GM19438 (cell line): ENCODE data around the gene ATG4B.

Experiments used
- ATAC-seq: cut with Tn5 transposase; IDR thresholded peaks from one replicate; pipeline ENCODE4 v1.9.1; 2021; ENCODE audit warnings: low read depth; ENCODE audit not compliant: unreplicated experiment

Gene ATG4B

GRCh38 chr2:241637795-241638660 lies 535 bp downstream of the ATG4B start:
- peak; percentile 15 for ATAC-seq

GRCh38 chr2:241638940-241639339 lies 1.4 kb downstream of the ATG4B start:
- ATAC-seq = no peak

- no peak for ATAC-seq
Observed at GRCh38 chr2:241639385-241639784, 1.9 kb downstream of the ATG4B start.

GRCh38 chr2:241640165-241640795 lies 2.8 kb downstream of the ATG4B start:
- no peak for ATAC-seq

GRCh38 chr2:241641631-241642030 lies 4.1 kb downstream of the ATG4B start:
- ATAC-seq = no peak

- no peak for ATAC-seq
Observed at GRCh38 chr2:241645056-241645914, 7.8 kb downstream of the ATG4B start.

GRCh38 chr2:241645915-241646645 lies 8.6 kb downstream of the ATG4B start:
- ATAC-seq = no peak

- ATAC-seq = no peak
Observed at GRCh38 chr2:241648453-241648852, 11.0 kb downstream of the ATG4B start.

- no peak for ATAC-seq
Observed at GRCh38 chr2:241649404-241649803, 11.9 kb downstream of the ATG4B start.

- no peak for ATAC-seq
Observed at GRCh38 chr2:241649927-241650326, 12.4 kb downstream of the ATG4B start.

GRCh38 chr2:241652142-241652541 lies 14.6 kb downstream of the ATG4B start:
- ATAC-seq = no peak

- no peak for ATAC-seq
Observed at GRCh38 chr2:241652722-241653121, 15.2 kb downstream of the ATG4B start.

GRCh38 chr2:241653210-241653750 lies 15.8 kb downstream of the ATG4B start:
- ATAC-seq = no peak

GRCh38 chr2:241654551-241654950 lies 17.1 kb downstream of the ATG4B start:
- ATAC-seq = no peak

- ATAC-seq = no peak
Observed at GRCh38 chr2:241655516-241656189, 18.2 kb downstream of the ATG4B start.

GRCh38 chr2:241656190-241656741 lies 18.8 kb downstream of the ATG4B start:
- ATAC-seq = no peak

GRCh38 chr2:241657786-241658254 lies 20.3 kb downstream of the ATG4B start:
- no peak for ATAC-seq

- no peak for ATAC-seq
Observed at GRCh38 chr2:241658296-241658695, 20.8 kb downstream of the ATG4B start.

- no peak for ATAC-seq
Observed at GRCh38 chr2:241659150-241659739, 21.8 kb downstream of the ATG4B start.
